ENCODE measurements around the gene DAD1. TPM values are rescaled to one million over a fixed set of nuclear protein-coding genes. Genes with fewer than 3 reads are reported as not detected.
"Not testable (repeated sequence)": the region's sequence is repeated elsewhere in the genome, so short reads cannot be mapped to it uniquely, and the experiment has no call there.

The DAD1 gene
- total RNA-seq, 2 experiments from 2014 or later = 197 to 208 TPM

DNA sequence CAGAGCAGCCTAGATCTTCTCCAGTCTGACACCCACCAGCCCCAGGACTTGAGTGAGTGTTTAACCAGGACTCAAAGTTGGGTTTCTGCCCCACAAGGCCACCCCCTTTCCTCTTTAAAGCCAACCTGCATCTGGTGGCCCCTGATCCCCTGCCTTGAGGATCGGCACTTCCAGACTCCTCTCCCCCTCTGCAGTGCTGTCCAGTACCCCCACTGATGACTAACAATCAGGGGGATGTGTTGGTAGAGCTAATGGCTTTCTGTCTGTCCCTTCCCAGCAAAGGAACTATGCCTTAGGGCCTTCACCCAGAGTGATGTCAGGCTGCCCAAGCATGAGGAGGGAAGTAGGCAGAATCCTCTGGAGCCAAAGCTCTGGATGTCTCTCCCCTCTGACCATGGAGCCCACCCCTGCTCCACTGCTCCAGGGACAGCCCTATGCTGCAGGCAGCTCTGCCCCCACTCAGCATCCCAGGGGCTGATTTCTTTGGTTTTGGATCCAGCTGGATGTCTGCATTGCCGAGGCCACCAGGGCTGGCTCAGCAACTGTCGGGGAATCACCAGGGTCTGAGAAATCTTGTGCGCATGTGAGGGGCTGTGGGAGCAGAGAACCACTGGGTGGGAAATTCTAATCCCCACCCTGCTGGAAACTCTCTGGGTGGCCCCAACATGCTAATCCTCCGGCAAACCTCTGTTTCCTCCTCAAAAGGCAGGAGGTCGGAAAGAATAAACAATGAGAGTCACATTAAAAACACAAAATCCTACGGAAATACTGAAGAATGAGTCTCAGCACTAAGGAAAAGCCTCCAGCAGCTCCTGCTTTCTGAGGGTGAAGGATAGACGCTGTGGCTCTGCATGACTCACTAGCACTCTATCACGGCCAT, 42.9 kb downstream of the DAD1 start:
- peaks cover 95% of the 10 kb centered on the region for H3K36me3 Mint-ChIP-seq
- peak overlapping the region; percentile 93 for H3K27ac Mint-ChIP-seq
- H3K4me3 Mint-ChIP-seq = peak overlapping the region; percentile 82
- peaks cover 89% of the 10 kb centered on the region for H3K4me1 Mint-ChIP-seq
- peak; percentile 70 for DNase-seq
- no peaks in the 10 kb centered on the region for H3K9me3 Mint-ChIP-seq
- H3K27me3 Mint-ChIP-seq = no peaks in the 10 kb centered on the region

DNA sequence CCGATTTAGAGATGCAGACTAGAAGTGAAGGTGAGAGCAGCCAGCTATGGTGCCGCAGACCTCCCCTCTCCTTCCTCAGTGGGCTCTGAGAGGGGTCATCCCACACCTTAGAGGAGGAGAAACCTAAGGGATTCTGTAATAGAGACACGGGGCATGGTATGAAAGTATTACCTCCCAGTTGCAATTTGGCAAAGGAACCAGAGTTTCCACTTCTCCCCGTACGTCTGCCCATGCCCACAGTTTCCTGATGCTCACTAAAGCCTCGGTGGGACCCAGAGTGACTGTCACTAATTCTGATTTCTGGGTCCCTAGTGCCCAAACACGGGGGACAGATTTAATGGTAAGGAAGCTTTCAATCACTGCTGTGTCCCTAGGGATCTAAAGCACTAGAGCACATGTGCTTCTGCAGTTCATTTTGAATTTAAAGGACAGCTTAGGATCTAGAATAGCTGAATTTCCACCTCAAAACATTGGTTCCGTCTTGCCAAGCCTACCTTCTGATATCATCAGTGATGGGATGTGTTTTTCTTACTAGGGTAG, 44.1 kb downstream of the DAD1 start:
- peak overlapping the region; percentile 82 for H3K4me3 Mint-ChIP-seq
- no peaks in the 10 kb centered on the region for H3K9me3 Mint-ChIP-seq
- peaks cover 88% of the 10 kb centered on the region for H3K4me1 Mint-ChIP-seq
- no peaks in the 10 kb centered on the region for H3K27me3 Mint-ChIP-seq
- DNase-seq = no peak
- peaks cover 95% of the 10 kb centered on the region for H3K36me3 Mint-ChIP-seq
- H3K27ac Mint-ChIP-seq = peak overlapping the region; percentile 93

DNA sequence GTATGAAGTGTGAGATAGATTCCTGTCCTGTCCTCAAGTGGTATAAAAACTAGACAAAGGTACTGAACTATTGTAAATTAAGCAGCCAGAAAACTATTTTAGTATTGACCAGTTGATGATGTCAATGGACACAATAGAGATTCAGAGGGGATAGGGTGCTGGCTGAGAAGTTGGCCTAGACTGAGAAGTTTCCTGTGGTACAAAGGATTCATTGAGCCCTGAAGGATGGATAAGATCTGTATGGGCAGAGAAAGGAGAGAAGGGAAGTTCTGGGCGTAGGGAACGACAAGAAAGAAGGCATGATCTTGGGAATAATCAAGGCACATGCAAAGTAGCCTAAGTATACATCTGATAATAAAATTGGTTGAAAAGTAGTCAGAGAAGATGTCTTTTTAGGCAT, 44.6 kb downstream of the DAD1 start:
- Mint-ChIP-seq H3K27ac (peak overlapping the region; percentile 93), H3K4me1 (peaks cover 88% of the 10 kb centered on the region), H3K36me3 (peaks cover 95% of the 10 kb centered on the region), H3K27me3 (no peaks in the 10 kb centered on the region), H3K9me3 (no peaks in the 10 kb centered on the region), H3K4me3 (peak overlapping the region; percentile 82)
- no peak for DNase-seq

DNA sequence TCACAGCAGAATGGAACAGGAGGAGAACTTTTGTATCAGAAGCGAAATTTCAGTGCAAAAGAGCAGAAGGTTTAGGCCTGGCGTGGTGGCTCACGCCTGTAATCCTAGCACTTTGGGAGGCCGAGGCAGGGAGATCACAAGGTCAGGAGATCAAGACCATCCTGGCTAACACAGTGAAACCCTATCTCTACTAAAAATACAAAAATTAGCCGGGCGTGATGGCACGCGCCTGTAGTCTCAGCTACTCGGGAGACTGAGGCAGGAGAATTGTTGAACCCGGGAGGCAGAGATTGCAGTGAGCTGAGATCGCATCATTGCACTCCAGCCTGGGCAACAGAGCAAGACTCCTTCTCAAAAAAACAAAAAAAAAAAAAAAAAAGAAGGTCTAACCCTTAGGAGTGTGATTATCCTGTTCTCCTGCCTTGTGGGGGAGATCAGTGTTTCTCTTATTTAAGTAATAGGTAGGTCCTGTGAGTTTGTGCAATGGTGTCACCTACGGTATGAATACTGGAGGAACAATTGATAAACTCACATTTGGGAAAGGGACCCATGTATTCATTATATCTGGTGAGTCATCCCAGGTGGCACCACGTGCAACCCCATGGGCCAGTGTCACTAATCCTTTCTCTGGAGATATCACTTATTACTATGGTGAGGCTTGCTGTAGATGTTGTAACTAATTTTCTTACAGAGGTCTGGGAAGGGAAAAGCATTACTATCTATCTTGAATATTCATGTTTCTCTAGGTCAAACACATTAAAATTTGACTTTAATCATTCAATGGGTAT, 45.3 kb downstream of the DAD1 start:
- H3K9me3 Mint-ChIP-seq, DNase-seq, H3K27me3 Mint-ChIP-seq: not testable (repeated sequence)
- Mint-ChIP-seq H3K4me1 (peaks cover 88% of the 10 kb centered on the region), H3K36me3 (peaks cover 95% of the 10 kb centered on the region), H3K4me3 (peak overlapping the region; percentile 82), H3K27ac (peak overlapping the region; percentile 93)

DNA sequence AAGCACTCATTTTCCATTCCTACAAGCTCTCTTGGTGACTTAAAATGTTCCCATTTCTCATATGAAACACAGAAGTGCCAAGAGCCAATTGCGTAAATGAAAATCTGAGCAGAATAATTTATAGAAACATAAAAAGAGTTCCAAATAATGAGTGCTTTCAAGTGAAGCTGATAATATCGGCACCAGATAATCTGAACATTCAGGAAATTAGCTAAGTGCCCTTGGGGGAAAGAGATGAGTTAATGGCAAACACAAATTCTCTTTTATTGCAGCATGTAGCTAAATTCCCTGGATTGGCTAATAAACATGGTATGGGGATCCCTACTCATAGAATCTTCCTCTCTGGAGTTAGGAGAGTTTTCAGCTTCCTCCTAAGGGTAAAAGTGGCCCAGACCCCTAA, 46.7 kb downstream of the DAD1 start:
- no peak for DNase-seq
- Mint-ChIP-seq H3K36me3 (peaks cover 98% of the 10 kb centered on the region), H3K27ac (peak overlapping the region; percentile 93), H3K27me3 (no peaks in the 10 kb centered on the region), H3K9me3 (no peaks in the 10 kb centered on the region), H3K4me3 (peak overlapping the region; percentile 82), H3K4me1 (peaks cover 89% of the 10 kb centered on the region)

DNA sequence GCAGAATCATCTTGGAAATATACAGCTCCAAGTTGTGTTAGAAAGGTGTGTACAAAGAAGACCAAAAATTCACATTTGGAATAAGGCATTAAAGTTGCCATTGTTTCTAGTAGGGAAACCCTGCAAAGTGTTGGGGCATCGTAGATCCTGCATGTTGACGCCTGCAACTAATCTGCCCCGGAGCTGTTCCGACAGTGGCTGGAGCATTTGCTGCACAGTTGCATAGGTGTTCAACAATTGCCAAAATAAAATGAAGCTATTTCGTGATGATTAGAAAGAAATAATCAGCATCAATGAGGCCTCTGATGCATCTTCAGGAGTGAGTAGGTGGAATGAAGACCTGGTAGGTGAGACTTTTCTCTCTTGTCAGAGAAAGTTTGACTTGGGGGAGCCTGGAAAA, 47.3 kb downstream of the DAD1 start:
- H3K4me1 Mint-ChIP-seq = peaks cover 89% of the 10 kb centered on the region
- no peaks in the 10 kb centered on the region for H3K27me3 Mint-ChIP-seq
- H3K27ac Mint-ChIP-seq = peak overlapping the region; percentile 93
- no peaks in the 10 kb centered on the region for H3K9me3 Mint-ChIP-seq
- DNase-seq = no peak
- peak overlapping the region; percentile 82 for H3K4me3 Mint-ChIP-seq
- peaks cover 98% of the 10 kb centered on the region for H3K36me3 Mint-ChIP-seq

DNA sequence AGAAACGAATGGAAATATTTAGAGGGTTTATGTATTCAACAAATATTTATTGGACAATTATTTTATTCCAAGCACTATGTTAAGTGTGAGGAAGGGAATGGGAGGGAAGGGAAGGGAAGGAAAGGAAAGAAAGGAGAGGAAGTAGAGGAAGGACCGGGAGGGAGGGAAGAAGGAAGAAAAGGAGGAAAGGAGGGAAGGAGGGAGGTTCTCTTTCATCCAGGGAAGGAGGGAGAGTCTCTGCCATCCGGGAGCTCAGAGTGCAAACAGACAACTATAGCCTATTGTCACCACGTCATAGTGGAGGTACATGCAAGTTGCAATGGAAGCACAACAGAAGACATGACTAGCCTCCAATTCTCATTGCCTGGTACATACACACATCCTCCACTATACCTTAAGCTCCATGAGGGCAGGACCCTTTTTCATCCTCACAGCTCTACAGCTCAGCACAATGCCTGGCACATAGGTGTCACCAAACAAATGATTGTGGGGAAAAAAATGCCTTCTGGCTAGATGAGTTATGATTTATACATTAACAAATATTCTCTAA, 48.1 kb downstream of the DAD1 start:
- Mint-ChIP-seq H3K27ac (peak overlapping the region; percentile 93), H3K4me1 (peaks cover 86% of the 10 kb centered on the region), H3K9me3 (no peaks in the 10 kb centered on the region), H3K36me3 (peaks cover 96% of the 10 kb centered on the region), H3K4me3 (peak overlapping the region; percentile 82), H3K27me3 (no peaks in the 10 kb centered on the region)
- no peak for DNase-seq

DNA sequence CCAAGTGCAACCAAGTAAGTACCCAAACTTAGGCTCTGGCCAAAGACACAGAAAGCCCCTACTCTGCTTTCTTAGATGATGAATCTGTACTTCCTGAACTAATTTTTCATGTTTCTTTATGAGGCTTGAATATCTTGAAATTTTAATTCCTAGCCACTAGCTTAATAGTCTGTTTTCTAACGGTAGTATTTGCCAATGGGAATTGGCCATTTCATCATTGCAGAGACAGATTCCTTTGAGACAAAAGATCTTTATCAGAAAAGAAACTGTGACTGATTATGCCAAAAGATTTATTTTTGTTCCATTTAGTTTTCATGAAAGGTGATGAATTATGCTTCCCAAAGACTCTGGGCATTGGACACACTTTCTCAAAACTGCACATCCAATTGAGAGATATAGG, 48.7 kb downstream of the DAD1 start:
- peak overlapping the region; percentile 82 for H3K4me3 Mint-ChIP-seq
- H3K27ac Mint-ChIP-seq = peak overlapping the region; percentile 93
- DNase-seq = no peak
- H3K36me3 Mint-ChIP-seq = peaks cover 95% of the 10 kb centered on the region
- no peaks in the 10 kb centered on the region for H3K9me3 Mint-ChIP-seq
- peaks cover 85% of the 10 kb centered on the region for H3K4me1 Mint-ChIP-seq
- no peaks in the 10 kb centered on the region for H3K27me3 Mint-ChIP-seq

DNA sequence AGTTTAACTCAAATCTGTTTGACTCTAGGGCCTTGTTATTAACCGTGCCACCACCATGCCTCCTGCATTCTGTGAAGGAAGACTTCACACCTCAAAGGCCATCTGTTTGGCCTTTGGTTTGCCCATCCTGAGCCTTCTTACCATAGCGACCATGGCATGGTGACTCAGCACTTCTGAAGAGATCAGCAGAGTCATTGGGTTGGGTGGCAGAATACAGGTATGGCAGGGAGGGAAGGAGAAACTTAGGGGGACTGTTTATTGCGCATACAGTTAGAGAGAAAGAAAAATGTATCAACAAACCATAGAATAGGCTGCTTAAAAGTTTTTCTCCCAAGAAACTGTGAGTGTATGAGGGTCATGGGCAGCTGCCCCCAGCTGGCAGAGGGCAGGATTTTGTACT, 49.2 kb downstream of the DAD1 start:
- no peaks in the 10 kb centered on the region for H3K9me3 Mint-ChIP-seq
- H3K27me3 Mint-ChIP-seq = no peaks in the 10 kb centered on the region
- H3K27ac Mint-ChIP-seq = peak overlapping the region; percentile 93
- no peak for DNase-seq
- peaks cover 86% of the 10 kb centered on the region for H3K4me1 Mint-ChIP-seq
- H3K4me3 Mint-ChIP-seq = peak overlapping the region; percentile 82
- peaks cover 95% of the 10 kb centered on the region for H3K36me3 Mint-ChIP-seq

DNA sequence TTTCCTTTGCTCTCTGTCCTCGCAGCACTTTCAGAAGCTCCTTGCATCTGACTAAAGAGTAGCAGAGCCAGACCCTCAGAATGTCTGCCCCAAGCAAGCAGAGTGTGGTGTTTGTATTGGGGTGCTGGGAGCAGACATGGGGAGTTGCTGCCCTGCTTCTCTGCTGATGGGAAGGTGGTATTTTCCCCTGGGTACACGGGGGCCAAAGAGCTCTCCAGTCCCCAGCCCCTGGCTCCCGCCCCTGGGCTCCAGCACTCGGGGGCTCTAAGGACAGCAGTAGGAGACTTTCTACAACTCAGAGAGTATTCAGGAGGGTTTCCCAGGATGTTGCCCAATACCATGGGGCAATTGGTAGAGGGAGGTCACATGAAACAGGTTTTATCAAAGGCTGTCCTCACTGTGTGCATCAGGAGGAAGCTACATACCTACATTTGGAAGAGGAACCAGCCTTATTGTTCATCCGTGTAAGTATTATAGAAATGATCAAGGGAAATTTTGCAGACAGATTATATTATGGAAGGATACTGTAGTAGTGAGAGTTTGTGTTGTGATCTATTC, 50.3 kb downstream of the DAD1 start:
- no peak for DNase-seq
- Mint-ChIP-seq H3K27ac (peak overlapping the region; percentile 93), H3K27me3 (no peaks in the 10 kb centered on the region)

DNA sequence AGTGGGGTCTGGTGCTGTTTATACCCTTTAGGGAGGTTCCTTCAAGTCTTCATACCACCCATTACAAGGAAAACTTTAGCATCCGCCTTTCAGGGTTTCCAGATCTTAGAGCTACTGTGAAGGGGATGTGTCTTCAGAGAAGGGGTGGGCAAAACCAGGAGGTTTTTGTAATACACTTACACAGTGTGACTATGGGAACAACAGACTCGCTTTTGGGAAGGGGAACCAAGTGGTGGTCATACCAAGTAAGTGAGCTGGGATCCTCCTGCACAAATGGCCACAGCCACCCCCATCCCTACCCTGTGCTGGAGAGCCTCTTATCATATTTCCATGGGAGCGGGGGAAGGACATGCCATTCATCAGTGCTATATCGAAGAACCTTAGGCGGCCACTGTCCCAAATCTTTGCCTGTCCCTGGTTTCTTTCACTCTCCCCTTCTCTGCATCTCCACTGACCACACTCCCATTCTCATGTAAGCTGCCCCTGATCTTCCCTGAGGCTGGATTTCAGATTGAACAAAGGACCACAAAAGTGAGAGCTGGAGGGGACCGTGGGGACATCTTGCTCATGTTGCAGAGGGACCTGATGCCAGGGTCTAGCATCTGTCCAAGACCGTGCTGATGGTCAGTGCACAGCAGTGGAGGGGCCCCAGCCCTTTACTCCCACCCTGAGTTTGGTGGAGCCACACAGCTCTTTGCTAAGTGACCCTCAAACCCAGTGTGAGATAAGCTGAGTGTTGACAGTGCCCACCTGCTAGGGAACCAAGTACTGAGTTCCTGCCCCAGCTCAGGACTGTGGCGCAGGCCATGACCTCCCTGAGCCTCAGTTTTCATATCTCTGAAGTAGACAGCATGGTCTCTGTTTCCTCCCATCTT, 51.4 kb downstream of the DAD1 start:
- peak overlapping the region; percentile 82 for H3K4me3 Mint-ChIP-seq
- peaks cover 96% of the 10 kb centered on the region for H3K36me3 Mint-ChIP-seq
- peaks cover 88% of the 10 kb centered on the region for H3K4me1 Mint-ChIP-seq
- no peak for DNase-seq
- no peaks in the 10 kb centered on the region for H3K27me3 Mint-ChIP-seq
- H3K9me3 Mint-ChIP-seq = no peaks in the 10 kb centered on the region
- H3K27ac Mint-ChIP-seq = peak overlapping the region; percentile 93

More for the DNA sequence above, 50.3 kb downstream of the DAD1 start:
- Mint-ChIP-seq H3K4me1 (peaks cover 84% of the 10 kb centered on the region), H3K4me3 (peak overlapping the region; percentile 82), H3K36me3 (peaks cover 95% of the 10 kb centered on the region), H3K9me3 (no peaks in the 10 kb centered on the region)

DNA sequence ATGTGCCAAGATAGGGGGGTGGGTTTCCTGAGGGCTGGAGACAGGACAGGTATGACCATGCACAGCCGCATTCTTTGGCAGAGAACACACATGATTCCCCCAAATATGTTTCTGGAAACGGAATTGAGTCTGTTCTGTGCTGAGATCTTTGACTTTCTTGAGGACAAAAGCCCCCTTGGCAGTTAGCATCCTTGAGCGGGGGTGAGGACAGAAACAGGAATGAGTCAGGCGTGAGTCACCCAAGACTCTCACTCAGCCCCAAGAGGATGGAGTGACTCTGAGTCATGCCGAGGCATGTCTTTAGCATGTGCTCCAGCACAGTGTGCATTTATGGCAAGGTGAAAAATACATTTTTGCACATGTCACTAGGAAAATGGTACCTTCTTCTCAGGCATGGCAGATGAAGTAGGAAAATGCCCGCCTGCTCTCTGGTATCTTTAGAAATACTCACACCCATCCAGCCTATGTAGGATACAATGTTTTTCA, 52.1 kb downstream of the DAD1 start:
- Mint-ChIP-seq H3K27me3 (no peaks in the 10 kb centered on the region), H3K27ac (peak overlapping the region; percentile 93), H3K9me3 (no peaks in the 10 kb centered on the region), H3K4me3 (peak overlapping the region; percentile 82), H3K36me3 (peaks cover 95% of the 10 kb centered on the region), H3K4me1 (peaks cover 87% of the 10 kb centered on the region)
- DNase-seq = peak; percentile 86

DNA sequence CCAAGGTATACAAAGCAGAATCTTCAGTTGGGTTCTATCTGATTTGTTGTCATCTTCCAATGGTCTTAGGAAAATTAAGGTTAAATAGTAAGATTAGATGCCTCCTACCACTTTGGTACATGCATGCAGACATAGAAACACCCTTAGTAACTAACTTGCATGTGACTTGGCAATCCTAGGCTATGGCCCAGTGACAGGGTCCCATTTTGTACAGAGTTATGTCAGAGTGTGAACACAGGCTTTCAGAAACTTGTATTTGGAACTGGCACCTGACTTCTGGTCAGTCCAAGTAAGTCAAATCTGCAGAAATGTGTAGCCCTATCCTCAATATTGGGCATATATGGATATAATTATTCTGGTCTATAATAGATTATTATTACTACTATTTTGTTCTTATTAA, 53.1 kb downstream of the DAD1 start:
- Mint-ChIP-seq H3K4me3 (peak overlapping the region; percentile 82), H3K27me3 (no peaks in the 10 kb centered on the region), H3K4me1 (peaks cover 88% of the 10 kb centered on the region), H3K27ac (peak overlapping the region; percentile 93), H3K9me3 (no peaks in the 10 kb centered on the region), H3K36me3 (peaks cover 95% of the 10 kb centered on the region)
- DNase-seq = no peak

DNA sequence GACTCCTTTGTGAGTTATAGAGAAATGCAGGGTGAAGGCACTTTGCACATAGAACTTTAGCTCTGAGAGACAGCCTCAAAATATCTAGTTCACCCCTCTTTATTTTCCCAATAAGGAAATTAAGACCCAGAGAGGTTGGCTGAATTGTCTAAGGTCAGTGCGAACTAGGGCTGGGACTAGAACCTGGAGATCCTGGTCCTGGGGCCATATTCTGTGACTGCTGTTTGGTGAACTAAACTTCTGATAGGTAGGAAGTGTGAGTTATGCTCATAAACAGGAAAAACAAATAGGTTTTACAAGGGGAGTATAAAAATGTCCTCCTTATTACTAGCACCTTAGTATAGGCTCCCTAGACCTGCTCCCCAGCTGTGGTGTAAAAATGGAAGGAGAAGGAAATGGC, 53.9 kb downstream of the DAD1 start:
- H3K9me3 Mint-ChIP-seq = no peaks in the 10 kb centered on the region
- DNase-seq = no peak
- H3K27me3 Mint-ChIP-seq = no peaks in the 10 kb centered on the region
- H3K27ac Mint-ChIP-seq = peak overlapping the region; percentile 95
- peak overlapping the region; percentile 82 for H3K4me3 Mint-ChIP-seq
- H3K4me1 Mint-ChIP-seq = peaks cover 86% of the 10 kb centered on the region
- H3K36me3 Mint-ChIP-seq = peaks cover 92% of the 10 kb centered on the region
